Occipital lobe (tissue), 2 donors: ENCODE data around the gene FGF11. TPM values are rescaled to one million over a fixed set of nuclear protein-coding genes. Genes with fewer than 3 reads are reported as not detected.
"Not testable (repeated sequence)": the region's sequence is repeated elsewhere in the genome, so short reads cannot be mapped to it uniquely, and the experiment has no call there.

Experiments
- DNase-seq: peaks from one replicate; lab custom pipeline; 2025; lab: John Stamatoyannopoulos, UW
- total RNA-seq: library from RNA; depleted of rRNA; stranded (reverse); fragments of >200 nt; gene quantifications from one replicate; pipeline ENCODE4 v1.2.3, GENCODE V29; 2014

The FGF11 gene
- total RNA-seq, 1 donor from 2014 or later: 18.2 TPM

DNA sequence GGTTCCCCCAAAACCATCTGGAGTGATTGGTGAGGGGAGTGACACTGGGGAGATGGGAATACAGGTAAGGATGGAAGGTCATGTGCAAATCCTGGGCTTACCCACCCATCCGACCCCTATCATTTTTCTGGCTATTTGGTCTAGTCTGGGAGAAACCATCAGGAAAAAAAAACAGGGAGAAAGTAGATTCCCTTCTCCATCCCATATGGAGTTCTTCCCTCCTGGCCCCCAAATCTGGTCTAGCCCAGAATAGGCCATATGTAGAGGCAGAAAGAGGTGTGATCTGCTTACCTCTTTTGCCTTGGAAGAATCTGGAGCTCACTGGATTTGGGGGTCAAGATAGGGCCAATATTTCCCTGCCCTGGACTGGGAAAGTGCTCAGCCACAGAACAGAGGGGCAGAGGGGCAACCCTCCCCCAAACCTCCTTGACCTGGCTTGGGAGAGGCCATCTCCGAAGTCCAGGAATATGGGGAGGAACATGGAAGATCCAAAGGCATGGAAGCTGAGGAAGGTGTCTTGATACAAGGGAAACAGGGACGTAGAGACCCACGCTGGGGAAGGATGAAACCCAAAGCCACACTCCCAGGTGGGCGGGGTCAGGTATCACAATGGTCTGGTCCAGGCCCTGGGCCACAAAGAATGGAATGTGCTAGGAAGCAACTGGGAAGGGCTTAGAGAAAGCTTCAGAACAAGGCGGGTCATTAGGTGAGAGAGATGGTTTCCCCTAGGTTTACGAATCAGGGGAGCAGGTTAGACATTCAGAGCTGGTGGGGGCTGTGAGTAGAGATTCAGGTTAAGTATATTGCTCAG, 21.7 kb downstream of the FGF11 start:
- no peak for DNase-seq

- no peak for DNase-seq
Observed at GRCh38 chr17:7462474-7463371, 23.4 kb downstream of the FGF11 start.

DNA sequence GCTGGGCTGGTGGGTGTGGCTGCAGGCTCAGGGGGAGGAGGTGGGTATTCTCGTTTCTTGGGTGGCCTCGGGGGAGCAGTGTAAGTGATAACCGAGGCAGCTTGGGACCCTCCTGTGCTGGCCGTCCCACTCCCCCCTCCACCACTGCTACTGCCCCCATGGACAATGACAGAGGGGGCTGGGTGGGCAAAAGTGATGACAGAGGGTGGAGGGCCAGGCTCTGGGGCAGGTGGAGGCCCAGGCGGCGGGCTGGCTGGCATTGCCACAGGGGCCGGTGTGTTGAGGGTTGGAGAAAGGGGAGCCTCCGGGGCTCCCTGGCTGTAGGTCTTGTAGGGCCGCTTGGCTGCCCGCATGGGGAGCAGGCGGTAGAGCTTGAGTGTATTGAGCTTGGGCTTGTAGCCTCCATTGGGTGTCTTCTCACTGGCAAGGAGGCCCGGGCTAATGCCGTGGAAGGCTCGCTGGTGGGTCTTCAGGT, 24.1 kb downstream of the FGF11 start:
- DNase-seq: no peak

DNA sequence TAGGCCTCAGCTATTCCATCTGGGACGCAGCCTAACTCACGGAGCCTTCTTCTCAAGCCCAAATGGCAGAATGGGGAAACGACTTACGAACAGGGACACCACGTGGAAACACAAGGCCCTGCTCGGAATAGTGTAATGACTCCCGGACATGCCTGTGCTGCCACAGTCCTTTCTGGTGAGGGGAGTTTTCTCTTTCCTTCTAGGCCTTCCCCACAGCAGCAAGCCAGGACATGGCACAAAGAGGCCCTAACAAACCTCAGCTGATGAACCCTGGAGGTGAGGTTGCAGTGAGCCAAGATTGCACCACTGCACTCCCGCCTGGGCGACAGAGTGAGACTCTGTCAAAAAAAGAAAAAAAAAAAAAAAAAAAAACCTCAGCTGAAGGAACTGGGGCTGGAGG, 24.8 kb downstream of the FGF11 start:
- no peak for DNase-seq

GRCh38 chr17:7465597-7466275, 26.4 kb downstream of the FGF11 start:
- DNase-seq: no peak

- no peak for DNase-seq
Observed at GRCh38 chr17:7466318-7466638, 27.0 kb downstream of the FGF11 start.

DNA sequence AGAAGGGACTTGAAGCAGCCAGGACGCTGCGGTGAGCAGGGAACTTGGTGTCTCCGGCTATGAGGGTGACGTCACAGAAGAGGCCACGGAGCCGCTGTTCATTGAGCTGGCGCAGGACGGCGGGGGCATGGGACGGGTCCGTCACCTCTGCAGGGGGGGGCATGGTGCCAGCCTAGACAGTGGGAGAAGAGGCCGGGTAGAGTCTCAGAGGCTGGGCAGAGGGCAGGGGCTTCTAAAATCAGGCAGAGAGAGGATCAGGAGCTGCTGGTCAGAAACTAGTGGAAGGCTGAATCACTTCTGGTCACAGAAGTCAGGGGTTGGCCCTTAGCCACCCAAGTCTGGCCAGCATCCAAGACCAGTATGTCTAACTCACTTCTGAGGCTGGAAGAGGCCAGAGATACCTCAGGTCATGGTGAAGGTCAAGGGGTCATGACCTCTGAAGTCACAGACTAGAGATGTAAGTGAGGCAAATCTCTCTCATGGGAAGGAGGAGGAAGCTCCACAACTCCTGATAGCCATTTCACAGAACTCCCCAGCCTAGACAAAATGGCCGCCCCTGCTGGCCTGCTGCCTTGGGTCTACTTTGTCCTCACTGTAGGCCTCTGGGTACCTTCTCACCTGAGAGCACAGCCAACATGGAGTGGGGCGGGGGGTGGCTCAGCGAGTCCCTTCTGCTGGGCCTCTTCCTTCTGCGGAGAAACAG, 27.5 kb downstream of the FGF11 start:
- DNase-seq: no peak

DNA sequence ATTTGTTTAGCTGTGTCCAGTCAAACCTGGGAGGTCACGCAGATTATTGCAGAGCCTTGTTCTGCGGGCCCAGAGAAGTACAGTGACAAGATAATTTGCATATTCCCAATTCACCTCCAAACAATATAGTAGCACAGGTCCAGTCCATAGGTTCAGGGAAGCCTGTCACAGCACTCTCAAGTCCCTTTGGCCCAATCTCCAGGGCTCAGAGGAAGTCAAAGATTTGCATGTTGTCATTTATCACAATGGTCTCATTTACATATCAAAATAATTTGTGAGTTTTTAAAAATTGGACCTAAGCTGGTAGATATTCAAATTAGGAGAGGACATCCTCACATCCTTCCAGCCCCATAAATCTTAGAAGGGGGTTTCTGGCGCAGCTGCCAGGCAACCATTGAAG, 28.2 kb downstream of the FGF11 start:
- DNase-seq: no peak

DNA sequence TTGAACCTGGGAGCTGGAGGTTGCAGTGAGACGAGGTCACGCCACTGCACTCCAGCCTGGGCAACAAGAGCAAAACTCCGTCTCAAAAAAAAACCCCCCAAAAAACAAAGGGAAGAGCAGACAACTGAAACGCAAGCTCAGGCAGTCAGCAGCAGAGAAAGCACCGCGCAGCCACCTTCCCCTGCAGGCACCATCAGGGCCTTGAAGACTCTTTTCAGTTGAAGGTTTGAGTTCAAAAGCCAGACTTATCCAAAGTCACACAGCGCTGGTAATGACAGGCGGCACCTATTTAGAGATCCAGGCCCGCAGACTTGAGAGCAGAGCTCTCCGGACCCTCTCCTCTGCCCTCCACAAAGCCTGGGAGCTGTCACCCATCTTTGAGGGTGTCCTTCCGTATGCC, 29.0 kb downstream of the FGF11 start:
- no peak for DNase-seq

- no peak for DNase-seq
Observed at GRCh38 chr17:7468804-7469389, 29.6 kb downstream of the FGF11 start.

DNA sequence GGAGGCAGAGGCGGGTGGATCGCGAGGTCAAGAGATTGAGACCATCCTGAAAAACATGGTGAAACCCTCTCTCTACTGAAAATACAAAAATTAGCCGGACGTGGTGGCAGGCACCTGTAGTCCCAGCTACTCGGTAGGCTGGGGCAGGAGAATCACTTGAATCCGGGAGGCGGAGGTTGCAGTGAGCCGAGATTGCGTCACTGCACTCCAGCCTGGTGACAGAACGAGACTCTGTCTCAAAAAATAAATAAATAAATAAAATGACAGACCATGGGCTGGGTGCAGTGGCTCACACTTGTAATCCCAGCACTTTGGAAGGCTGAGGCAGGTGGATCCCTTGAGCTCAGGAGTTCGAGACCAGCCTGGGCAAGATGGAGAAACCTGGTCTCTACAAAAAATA, 30.5 kb downstream of the FGF11 start:
- DNase-seq: not testable (repeated sequence)

DNA sequence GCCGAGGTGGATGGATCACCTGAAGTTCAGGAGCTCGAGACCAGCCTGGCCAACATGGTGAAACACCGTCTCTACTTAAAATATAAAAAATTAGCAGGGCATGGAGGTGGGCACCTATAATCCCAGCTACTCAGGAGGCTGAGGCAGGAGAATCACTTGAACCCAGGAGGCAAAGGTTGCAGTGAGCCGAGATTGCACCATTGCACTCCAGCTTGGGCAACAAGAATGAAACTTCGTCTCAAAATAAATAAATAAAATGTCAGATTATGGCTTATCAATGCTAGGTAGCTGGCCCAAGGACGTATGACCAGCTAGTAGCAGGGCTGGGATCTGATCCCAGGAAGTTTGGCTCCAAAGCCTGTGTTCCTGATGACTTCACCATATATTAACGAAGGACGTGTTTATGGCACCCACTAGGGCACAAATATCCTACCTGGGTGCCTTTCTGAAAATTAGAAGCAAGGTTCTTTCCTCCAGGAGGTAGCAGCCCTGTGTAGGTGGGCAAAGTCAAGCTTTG, 31.2 kb downstream of the FGF11 start:
- not testable (repeated sequence) for DNase-seq

DNA sequence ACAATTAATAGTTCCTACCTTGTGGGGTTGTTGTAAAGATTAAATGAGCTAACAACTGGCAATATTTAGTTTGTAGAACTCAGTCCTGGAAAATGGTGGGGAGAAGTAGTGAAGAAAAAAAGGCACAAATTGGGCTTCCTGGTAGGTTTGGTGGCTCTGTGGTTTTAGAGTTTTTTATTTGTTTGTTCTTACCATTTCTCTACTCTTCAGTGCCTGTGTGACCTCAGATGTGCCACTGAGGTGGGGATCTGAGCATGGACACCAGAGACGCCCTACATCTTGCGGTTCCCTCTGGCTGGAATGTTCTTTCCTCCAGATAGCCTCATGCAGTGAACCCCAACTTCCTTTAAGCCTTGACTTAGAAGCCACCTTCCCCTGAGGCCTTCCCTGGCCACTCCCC, 32.4 kb downstream of the FGF11 start:
- DNase-seq: no peak

GRCh38 chr17:7474767-7475166, 35.5 kb downstream of the FGF11 start:
- not testable (repeated sequence) for DNase-seq

DNA sequence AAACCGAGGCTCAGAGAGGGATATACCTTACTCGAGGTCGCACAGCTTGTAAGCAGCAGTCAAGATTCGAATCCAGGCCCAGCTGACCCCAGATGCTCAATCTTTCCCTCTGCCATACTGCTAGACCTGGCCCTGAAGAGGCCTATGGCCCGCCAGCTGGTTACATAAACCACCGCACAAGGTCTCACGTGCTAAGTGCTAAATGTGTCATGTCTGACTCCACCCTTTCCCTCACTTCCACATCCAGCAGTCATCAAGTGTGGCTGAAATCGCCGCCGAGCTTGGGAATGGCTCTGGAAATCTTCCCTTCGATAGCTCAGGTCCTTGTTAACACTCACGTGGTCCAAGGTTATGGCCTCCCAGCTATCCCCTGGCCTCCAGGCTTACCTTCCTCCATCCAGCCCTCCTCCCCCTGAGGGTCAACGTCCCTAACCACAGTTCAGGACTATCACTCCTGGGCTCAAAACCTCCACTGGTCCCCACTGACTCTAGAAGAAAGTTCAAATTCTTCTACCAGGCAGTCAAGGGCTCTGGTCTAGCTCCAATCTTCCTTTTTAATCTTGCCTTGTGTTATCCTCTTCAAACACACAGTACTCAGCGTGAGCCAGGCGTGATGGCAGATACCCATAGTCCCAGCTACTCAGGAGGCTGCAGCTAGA, 36.6 kb downstream of the FGF11 start:
- no peak for DNase-seq

DNA sequence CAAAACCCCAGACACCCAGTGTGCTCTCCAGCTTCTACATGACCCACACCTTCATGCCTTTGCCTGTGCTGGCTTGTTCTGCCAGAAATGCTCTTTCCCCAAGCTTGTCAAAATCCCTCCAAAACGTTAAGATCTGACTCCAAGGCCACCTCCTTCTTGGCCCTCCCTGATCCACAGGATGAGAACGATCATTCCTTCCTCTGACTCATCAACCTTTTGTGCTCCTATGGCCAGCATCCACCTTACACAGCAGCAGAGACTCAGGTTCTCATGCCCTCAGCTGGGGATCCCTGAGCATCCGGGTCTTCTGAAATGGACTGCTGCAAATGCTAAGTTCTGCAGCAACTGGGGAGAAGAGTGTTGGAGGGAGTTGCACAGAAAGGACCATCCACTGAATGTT, 37.2 kb downstream of the FGF11 start:
- DNase-seq: no peak

DNA sequence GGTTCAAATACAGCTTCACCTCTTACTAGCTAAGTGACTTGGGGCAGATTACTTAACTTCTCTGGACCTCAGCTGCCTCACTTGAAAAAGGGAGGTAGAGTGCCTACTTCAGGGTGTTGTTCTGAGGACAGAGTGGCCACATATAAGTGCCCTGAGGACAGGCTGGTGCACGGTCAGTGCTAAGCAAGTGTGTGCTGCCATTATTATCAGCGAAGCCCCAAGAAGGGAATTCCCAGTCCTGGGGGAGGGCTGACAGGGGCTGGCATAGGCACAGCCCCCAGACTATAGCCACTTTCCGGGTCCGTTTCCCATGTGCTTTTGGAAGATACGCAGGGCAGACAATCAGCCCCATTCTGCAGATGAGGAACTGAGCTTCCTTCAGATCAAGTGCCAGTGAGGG, 37.6 kb downstream of the FGF11 start:
- no peak for DNase-seq

DNA sequence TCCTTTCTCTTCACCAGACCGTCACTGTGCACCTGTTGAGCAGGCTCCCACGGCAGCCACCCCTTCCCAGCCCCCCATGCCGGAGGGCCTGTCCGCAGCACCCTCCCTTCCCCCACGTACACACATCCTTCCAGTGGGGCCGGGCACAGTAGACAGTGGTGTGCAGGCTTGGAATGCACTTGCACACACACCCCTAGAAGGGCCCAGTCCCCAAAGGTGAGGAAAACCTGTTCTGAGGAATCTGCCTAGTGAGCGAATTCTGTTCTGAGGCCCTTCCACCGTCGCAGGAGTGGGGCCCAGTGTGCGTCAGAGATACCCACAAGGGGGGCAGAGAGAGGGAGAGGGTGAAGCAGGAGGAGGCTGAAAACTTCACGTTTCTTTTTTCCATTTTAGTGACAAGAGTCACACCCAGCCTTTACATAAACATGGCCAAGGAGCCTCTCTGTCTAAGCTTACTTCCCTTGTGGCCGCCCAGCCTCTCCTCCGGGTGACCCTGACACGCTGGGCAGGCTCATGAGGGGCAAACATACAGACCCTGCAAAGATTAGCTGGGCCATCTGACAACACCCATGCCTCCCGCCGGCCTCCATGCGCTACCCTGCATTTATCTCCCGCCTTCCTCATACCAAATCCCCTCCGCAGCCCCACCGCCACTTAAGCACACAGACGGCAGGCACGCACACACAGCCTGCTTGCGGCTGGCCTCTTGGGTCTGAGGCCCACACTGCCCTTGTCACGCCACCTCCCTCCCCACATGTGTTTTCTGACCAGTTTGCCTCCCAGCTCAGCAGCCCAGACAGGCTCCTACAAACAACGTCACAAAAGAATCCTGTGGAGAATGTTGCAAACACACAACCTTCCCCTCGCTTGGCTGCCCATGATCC, 38.3 kb downstream of the FGF11 start:
- DNase-seq: peak; percentile 45
